Gastroesophageal sphincter (tissue), 4 donors: ENCODE data around the gene SERPINE2. TPM values are rescaled to one million over a fixed set of nuclear protein-coding genes. Genes with fewer than 3 reads are reported as not detected.

Experiments used
- ATAC-seq: fragments of 150-250 bp; one replicate; pipeline ENCODE4 v1.9.1; 2016; ENCODE audit warnings: mild to moderate bottlenecking, moderate library complexity
- H3K27ac ChIP-seq, 4 donors: fragments of 200-600 bp; sonication (generic) in 3 of 4; 1 replicate in 3 of 4; 2 replicates in 1 of 4; pipeline ENCODE4 v1.5.1; 2016 to 2019
- H3K27me3 ChIP-seq: fragments of 200-600 bp; sonication (generic); one replicate; pipeline ENCODE4 v1.5.1; 2019
- H3K36me3 ChIP-seq, 2 donors: fragments of 200-600 bp; sonication (generic); one replicate each; pipeline ENCODE4 v1.5.1; 2019; ENCODE audit warnings: control low read depth in 1 of 2
- H3K4me1 ChIP-seq, 3 donors: fragments of 200-600 bp; sonication (generic); 1 replicate in 2 of 3; 2 replicates in 1 of 3; pipeline ENCODE4 v1.5.1; 2016 to 2019; ENCODE audit warnings: control low read depth in 2 of 3
- H3K4me3 ChIP-seq, 2 donors: fragments of 200-600 bp; sonication (generic); one replicate each; pipeline ENCODE4 v1.5.1; 2019; ENCODE audit warnings: mild to moderate bottlenecking in 1 of 2, moderate library complexity in 1 of 2
- H3K9me3 ChIP-seq, 3 donors: fragments of 200-600 bp; sonication (generic); one replicate each; pipeline ENCODE4 v1.5.1; 2017 to 2019; ENCODE audit warnings: control low read depth in 2 of 3
- EP300 ChIP-seq: sonication (generic); formaldehyde crosslinking; IDR thresholded peaks from one replicate; pipeline ENCODE4 v1.6.1; 2017; ENCODE audit warnings: antibody characterized with exemption, mild to moderate bottlenecking
- POLR2A ChIP-seq, 2 donors: fragments of 450-650 bp; IDR thresholded peaks; one replicate each; pipeline ENCODE4 v1.6.1; 2017; ENCODE audit warnings: antibody characterized with exemption in 2 of 2, mild to moderate bottlenecking in 2 of 2, moderate library complexity in 1 of 2
- POLR2AphosphoS5 ChIP-seq: sonication (generic); formaldehyde crosslinking; IDR thresholded peaks from one replicate; pipeline ENCODE4 v1.6.1; 2017; ENCODE audit warnings: antibody characterized with exemption
- WGBS, 2 donors: methylation state at CpG; one replicate each; pipeline ENCODE4 v1.1.5; 2018; ENCODE audit warnings: low coverage in 1 of 2; 5-methylcytosine and 5-hydroxymethylcytosine counted together
- total RNA-seq, 4 donors: library from RNA; depleted of rRNA; stranded (reverse); fragments of >200 nt; gene quantifications; one replicate each; pipeline ENCODE4 v1.1.0, GENCODE V29; 2016
- TF ChIP-seq, protein P1 (sequence below), 4 experiments: fragments of 200-600 bp in 2 of 4; fragments of 450-650 bp in 2 of 4; sonication (generic) in 1 of 4; IDR thresholded peaks; one replicate each; pipeline ENCODE4 v1.5.1; 2017 to 2019; ENCODE audit warnings: antibody characterized with exemption in 4 of 4, mild to moderate bottlenecking in 2 of 4, moderate library complexity in 2 of 4

The SERPINE2 gene
- total RNA-seq, 4 donors from 2014 or later = 12.5 to 130 (median 48.6) TPM

DNA sequence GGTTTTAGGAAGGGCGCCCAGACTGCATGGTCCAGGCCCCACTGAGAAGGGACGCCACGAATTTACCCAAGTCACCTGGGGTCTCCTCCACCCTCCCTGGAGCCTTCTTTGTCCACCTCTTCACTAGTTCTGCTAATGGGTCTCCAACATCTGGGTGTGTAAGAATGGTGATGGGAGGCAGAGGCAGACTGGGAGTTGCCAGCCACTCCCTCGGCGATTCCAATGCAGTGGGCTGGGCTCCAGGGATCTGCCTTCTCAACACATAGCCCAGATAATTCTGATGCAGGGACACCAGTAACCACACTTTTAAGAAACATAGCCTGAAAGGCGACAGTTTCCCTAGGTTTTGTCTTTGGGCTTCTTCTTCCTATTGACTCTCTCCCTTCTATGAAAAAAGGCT is 42.7 kb downstream of the SERPINE2 start:
- H3K27me3 ChIP-seq = no peaks in the 10 kb centered on the region
- no peaks in the 10 kb centered on the region for H3K36me3 ChIP-seq
- 67 to 70% methylated on average over 1 to 4 of the region's 6 CpGs for WGBS, 2 donors
- ATAC-seq = no peak
- H3K27ac ChIP-seq = no peak overlapping the region
- no peaks in the 10 kb centered on the region for H3K9me3 ChIP-seq
- H3K4me3 ChIP-seq = no peak overlapping the region
- TF ChIP-seq POLR2A (IDR thresholded peaks at IDR 0.05) (no peak), POLR2AphosphoS5 (no peak), EP300 (no peak)
- TF ChIP-seq, protein P1, sequence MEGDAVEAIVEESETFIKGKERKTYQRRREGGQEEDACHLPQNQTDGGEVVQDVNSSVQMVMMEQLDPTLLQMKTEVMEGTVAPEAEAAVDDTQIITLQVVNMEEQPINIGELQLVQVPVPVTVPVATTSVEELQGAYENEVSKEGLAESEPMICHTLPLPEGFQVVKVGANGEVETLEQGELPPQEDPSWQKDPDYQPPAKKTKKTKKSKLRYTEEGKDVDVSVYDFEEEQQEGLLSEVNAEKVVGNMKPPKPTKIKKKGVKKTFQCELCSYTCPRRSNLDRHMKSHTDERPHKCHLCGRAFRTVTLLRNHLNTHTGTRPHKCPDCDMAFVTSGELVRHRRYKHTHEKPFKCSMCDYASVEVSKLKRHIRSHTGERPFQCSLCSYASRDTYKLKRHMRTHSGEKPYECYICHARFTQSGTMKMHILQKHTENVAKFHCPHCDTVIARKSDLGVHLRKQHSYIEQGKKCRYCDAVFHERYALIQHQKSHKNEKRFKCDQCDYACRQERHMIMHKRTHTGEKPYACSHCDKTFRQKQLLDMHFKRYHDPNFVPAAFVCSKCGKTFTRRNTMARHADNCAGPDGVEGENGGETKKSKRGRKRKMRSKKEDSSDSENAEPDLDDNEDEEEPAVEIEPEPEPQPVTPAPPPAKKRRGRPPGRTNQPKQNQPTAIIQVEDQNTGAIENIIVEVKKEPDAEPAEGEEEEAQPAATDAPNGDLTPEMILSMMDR (IDR thresholded peaks at IDR 0.05) = no peak
- peaks cover 0 to 6% (median 5%) of the 10 kb centered on the region in 3 donors for H3K4me1 ChIP-seq

DNA sequence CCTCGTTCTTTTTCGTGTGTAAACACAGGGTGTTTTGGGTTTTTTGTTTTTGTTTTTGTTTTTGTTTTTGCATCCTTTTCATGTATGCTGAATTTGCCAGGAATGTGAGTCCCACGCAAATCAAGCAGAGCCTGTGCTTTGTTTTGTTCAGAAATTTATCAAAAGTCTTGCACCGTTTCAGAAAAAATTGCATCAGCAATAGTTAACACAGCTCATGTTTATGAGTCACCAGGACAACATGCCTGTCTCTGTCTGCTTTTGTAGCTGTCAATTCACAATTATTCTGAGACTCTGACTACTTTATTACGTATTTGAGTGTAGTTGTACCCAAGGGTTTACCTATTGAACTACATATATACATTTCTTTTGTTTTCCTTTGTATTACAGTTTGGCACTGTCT is 43.5 kb downstream of the SERPINE2 start:
- no peak for TF ChIP-seq EP300
- TF ChIP-seq, protein P1 (IDR thresholded peaks at IDR 0.05) = no peak
- TF ChIP-seq POLR2AphosphoS5 = no peak
- no peak for TF ChIP-seq POLR2A (IDR thresholded peaks at IDR 0.05)
- 76% methylated on average over 4 to 5 of the region's 5 CpGs for WGBS, 2 donors
- Histone ChIP-seq H3K27ac (no peak overlapping the region), H3K4me3 (no peak overlapping the region), H3K9me3 (no peaks in the 10 kb centered on the region), H3K4me1 (peaks cover 0 to 6% (median 5%) of the 10 kb centered on the region in 3 donors), H3K27me3 (no peaks in the 10 kb centered on the region), H3K36me3 (no peaks in the 10 kb centered on the region)
- no peak for ATAC-seq

DNA sequence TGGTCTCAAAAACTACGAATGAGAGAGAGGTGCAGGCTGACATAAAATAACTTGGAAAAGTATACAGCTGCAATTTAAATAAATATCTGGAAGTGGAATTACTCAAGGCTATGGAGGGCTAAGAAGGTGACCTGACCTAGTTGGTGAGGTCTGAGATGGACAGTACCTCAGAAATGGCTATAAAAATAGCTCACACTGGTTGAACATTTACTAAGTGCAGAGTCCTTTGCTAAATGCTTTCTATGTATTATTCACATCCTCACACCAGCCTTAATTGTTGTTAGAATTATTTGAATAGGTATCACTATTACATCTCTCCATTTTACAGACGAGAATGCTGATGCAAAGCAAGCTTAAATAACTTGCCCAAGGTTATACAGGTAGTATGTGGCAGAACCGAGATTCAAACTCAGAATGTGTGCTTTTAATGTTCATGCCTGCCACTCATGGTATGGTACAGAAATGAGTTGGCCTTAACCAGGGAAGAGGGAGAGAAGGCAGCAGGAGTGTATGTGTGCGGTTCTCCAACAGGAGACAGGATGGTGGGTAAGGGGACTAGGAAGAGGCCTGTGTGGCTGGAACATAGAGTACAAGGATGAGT is 44.4 kb downstream of the SERPINE2 start:
- TF ChIP-seq, protein P1 (IDR thresholded peaks at IDR 0.05) = no peak
- TF ChIP-seq EP300 (no peak), POLR2A (IDR thresholded peaks at IDR 0.05) (no peak)

DNA sequence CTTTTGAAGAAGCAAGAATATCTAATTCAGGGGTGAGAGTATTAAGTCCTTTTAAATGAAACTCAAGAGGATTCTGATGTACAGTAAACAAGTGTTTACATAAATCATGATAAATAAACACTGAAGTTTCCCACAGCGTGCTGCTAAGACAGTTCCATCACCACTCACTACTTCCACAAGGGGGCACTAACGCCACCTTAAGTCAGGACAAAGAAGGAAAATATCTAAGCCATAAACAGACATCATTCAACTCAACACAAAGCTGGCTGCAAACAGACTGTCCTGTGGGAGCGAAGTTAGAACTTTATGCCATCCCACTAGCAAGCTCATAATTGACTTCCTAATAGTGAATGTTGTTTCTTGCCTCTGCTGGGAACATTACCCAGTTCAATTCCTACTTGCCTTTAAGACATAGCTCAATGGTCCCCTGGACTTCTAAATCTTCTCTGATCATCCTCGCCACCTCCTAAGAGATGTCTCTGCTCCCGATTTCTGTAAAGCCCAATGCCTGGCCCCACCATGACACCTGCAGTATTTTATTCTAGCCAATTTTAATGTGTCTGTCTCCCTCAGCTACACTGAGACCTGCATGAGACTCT is 45.4 kb downstream of the SERPINE2 start:
- Histone ChIP-seq H3K27me3 (no peaks in the 10 kb centered on the region), H3K4me3 (no peak overlapping the region), H3K27ac (no peak overlapping the region), H3K36me3 (no peaks in the 10 kb centered on the region), H3K4me1 (peaks cover 0 to 6% (median 5%) of the 10 kb centered on the region in 3 donors), H3K9me3 (no peaks in the 10 kb centered on the region)
- TF ChIP-seq POLR2AphosphoS5 = no peak
- TF ChIP-seq, protein P1 (IDR thresholded peaks at IDR 0.05) = peak; percentile 66 to 84 (median 81)
- ATAC-seq = peak; percentile 64
- 29 to 31% methylated on average over 5 of the region's 5 CpGs for WGBS, 2 donors

More for the DNA sequence above, 44.4 kb downstream of the SERPINE2 start:
- peak; percentile 29 for ATAC-seq
- Histone ChIP-seq H3K4me3 (no peak overlapping the region), H3K9me3 (no peaks in the 10 kb centered on the region), H3K4me1 (peaks cover 0 to 6% (median 5%) of the 10 kb centered on the region in 3 donors), H3K27ac (no peak overlapping the region), H3K36me3 (no peaks in the 10 kb centered on the region), H3K27me3 (no peaks in the 10 kb centered on the region)
- WGBS, 2 donors = 83 to 92% methylated on average over 3 to 4 of the region's 4 CpGs

DNA sequence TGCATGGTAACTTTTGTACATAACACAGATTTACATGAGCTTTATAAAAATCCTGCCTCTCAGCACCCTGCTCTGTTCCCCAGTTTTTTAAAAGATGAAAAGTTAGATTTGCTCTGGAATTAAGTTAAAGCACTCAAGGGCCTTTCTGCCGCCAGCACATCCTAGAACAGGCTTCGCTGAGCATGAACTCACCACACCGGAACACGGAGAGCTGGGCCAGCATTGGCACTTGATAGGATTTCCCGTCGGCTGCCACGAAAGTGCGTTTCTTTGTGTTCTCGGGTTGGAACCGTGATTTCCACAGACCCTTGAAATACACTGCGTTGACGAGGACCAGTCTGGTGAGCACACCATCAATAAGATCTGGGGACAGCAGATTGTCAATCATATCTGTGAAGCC is 47.5 kb downstream of the SERPINE2 start:
- Histone ChIP-seq H3K27me3 (no peaks in the 10 kb centered on the region), H3K9me3 (no peaks in the 10 kb centered on the region), H3K36me3 (no peaks in the 10 kb centered on the region), H3K4me3 (no peak overlapping the region), H3K4me1 (peaks cover 0 to 6% (median 5%) of the 10 kb centered on the region in 3 donors), H3K27ac (no peak overlapping the region)
- TF ChIP-seq EP300 = no peak
- TF ChIP-seq POLR2A (IDR thresholded peaks at IDR 0.05) = no peak
- TF ChIP-seq, protein P1 (IDR thresholded peaks at IDR 0.05) = no peak
- no peak for TF ChIP-seq POLR2AphosphoS5
- 92 to 94% methylated on average over 9 to 10 of the region's 12 CpGs for WGBS, 2 donors
- ATAC-seq = no peak
